ENCODE measurements around the gene RASAL1. TPM values are rescaled to one million over a fixed set of nuclear protein-coding genes. Genes with fewer than 3 reads are reported as not detected.
A peak's percentile ranks its signal among the peaks of the same experiment; 100 is the strongest.

RASAL1 gene
- total RNA-seq, 1 experiment from 2014 or later = 8.1 TPM

GRCh38 chr12:113099364-113099763, 36.2 kb downstream of the RASAL1 start (continued):
- TF ChIP-seq KAT7 (CRISPR knock-in tag; IDR thresholded peaks at IDR 0.05; ENCODE audit: borderline replicate concordance) = no peak
- TF ChIP-seq STAT6 (CRISPR knock-in tag; conservative IDR thresholded peaks at IDR 0.05; ENCODE audit: low read depth) = no peak
- no peak for TF ChIP-seq SOX15 (CRISPR knock-in tag; IDR thresholded peaks at IDR 0.05)
- no peak for TF ChIP-seq ZNF416 (CRISPR knock-in tag; IDR thresholded peaks at IDR 0.05)
- TF ChIP-seq FOXP1 (CRISPR knock-in tag; IDR thresholded peaks at IDR 0.05; ENCODE audit: borderline replicate concordance) = no peak
- no peak for TF ChIP-seq MYBL2 (CRISPR knock-in tag; IDR thresholded peaks at IDR 0.05)
- TF ChIP-seq PREB (CRISPR knock-in tag; IDR thresholded peaks at IDR 0.05; ENCODE audit: borderline replicate concordance) = no peak
- TF ChIP-seq OVOL2 (CRISPR knock-in tag; IDR thresholded peaks at IDR 0.05; ENCODE audit: borderline replicate concordance) = no peak
- no peak for TF ChIP-seq E2F1 (CRISPR knock-in tag; IDR thresholded peaks at IDR 0.05)
- TF ChIP-seq ZNF396 (CRISPR knock-in tag; IDR thresholded peaks at IDR 0.05; ENCODE audit: borderline replicate concordance) = no peak

- ChIA-PET POLR2A (no interaction called here), CTCF (interaction anchor here (0.7 to 3.0 kb wide), 12 partner anchors 9 to 92 kb away, joined by 3 to 13 read pairs (median 5); partner anchors contain the start of gene CFAP73)
- no peaks in the 10 kb centered on the region for H3K27me3 Mint-ChIP-seq (ENCODE audit: low read depth)
- H3K4me3 Mint-ChIP-seq = no peak overlapping the region
- H3K36me3 Mint-ChIP-seq = no peaks in the 10 kb centered on the region
- peak overlapping the region; percentile 95 for H3K27ac Mint-ChIP-seq
- peaks cover 9% of the 10 kb centered on the region for H3K4me1 Mint-ChIP-seq
- no peaks in the 10 kb centered on the region for H3K9me3 Mint-ChIP-seq
- DNase-seq (ENCODE audit: low spot score) (peak; percentile 91), ATAC-seq (peak; percentile 91)
- no peak for TF ChIP-seq PRDM15 (CRISPR knock-in tag; IDR thresholded peaks at IDR 0.05)
- peak; percentile 84; the same call in 1 of the 2 replicates for TF ChIP-seq CTCF (IDR thresholded peaks at IDR 0.05)
- peak; percentile 94; the same call in 1 of the 2 replicates for TF ChIP-seq ZNF121 (CRISPR knock-in tag; IDR thresholded peaks at IDR 0.05)
- no peak for TF ChIP-seq ZMAT4 (CRISPR knock-in tag; IDR thresholded peaks at IDR 0.05)
- no peak for TF ChIP-seq OVOL2 (CRISPR knock-in tag; IDR thresholded peaks at IDR 0.05; ENCODE audit: borderline replicate concordance)
- TF ChIP-seq USF1 (CRISPR knock-in tag; IDR thresholded peaks at IDR 0.05) = peak; percentile 64; the same call in 1 of the 2 replicates
- TF ChIP-seq MLX (CRISPR knock-in tag; IDR thresholded peaks at IDR 0.05) = no peak
- no peak for TF ChIP-seq IRF1 (CRISPR knock-in tag; IDR thresholded peaks at IDR 0.05)
- no peak for TF ChIP-seq SP1 (CRISPR knock-in tag; conservative IDR thresholded peaks at IDR 0.05)
- no peak for TF ChIP-seq ESRRA (CRISPR knock-in tag; IDR thresholded peaks at IDR 0.05; ENCODE audit: borderline replicate concordance)
Measured at GRCh38 chr12:113098441-113099028, 37.0 kb downstream of the RASAL1 start.
